CD4-positive, CD25-positive, alpha-beta regulatory T cell (primary cell): ENCODE data around the gene SRSF3. TPM values are rescaled to one million over a fixed set of nuclear protein-coding genes. Genes with fewer than 3 reads are reported as not detected.
"Not testable (repeated sequence)": the region's sequence is repeated elsewhere in the genome, so short reads cannot be mapped to it uniquely, and the experiment has no call there.

Source experiments
- ATAC-seq, 2 donors: fragments of 150-1000 bp; cut with Tn5 transposase; one replicate each; pipeline ENCODE4 v1.10.0; 2021; ENCODE audit warnings: low read depth in 2 of 2, moderate number of reproducible peaks in 2 of 2, moderate library complexity in 1 of 2
- DNase-seq, 3 donors: peaks; one replicate each; pipeline versions ENCODE4 v3.0.0 to v3.0.0-alpha.2; 2012 to 2022; ENCODE audit warnings: mixed read lengths in 1 of 3
- H3K27ac ChIP-seq: one replicate; pipeline ENCODE4 v1.7.0; 2013; ENCODE audit warnings: mild to moderate bottlenecking, low read length; ENCODE audit not compliant: insufficient read depth, poor library complexity, severe bottlenecking
- H3K27me3 ChIP-seq: one replicate; pipeline ENCODE4 v1.7.0; 2013; ENCODE audit warnings: low read length; ENCODE audit not compliant: control insufficient read depth, insufficient read depth
- H3K36me3 ChIP-seq: one replicate; pipeline ENCODE4 v1.7.0; 2013; ENCODE audit warnings: mild to moderate bottlenecking, low read length, moderate library complexity; ENCODE audit not compliant: control insufficient read depth, insufficient read depth
- H3K4me1 ChIP-seq: 2 replicates; pipeline ENCODE4 v1.7.0; 2013; ENCODE audit warnings: mild to moderate bottlenecking, low read length; ENCODE audit not compliant: insufficient read depth, control insufficient read depth, poor library complexity, severe bottlenecking
- H3K4me3 ChIP-seq: one replicate; pipeline ENCODE4 v1.7.0; 2013; ENCODE audit warnings: low read depth, mild to moderate bottlenecking, low read length, moderate library complexity
- H3K9me3 ChIP-seq, 2 experiments: 1 replicate in 1 of 2; 2 replicates in 1 of 2; pipeline ENCODE4 v1.7.0; 2013; ENCODE audit warnings: low read length in 2 of 2, mild to moderate bottlenecking in 1 of 2, moderate library complexity in 1 of 2; ENCODE audit not compliant: control insufficient read depth in 2 of 2
- H3K27ac Mint-ChIP-seq, 3 donors: one replicate each; pipeline ENCODE4 v1.8.0; 2020 to 2022; ENCODE audit warnings: mild to moderate bottlenecking in 3 of 3, mixed read lengths in 3 of 3, moderate library complexity in 2 of 3
- H3K27me3 Mint-ChIP-seq: one replicate; pipeline ENCODE4 v1.8.0; 2022; ENCODE audit warnings: mild to moderate bottlenecking, mixed read lengths
- H3K36me3 Mint-ChIP-seq: one replicate; pipeline ENCODE4 v1.8.0; 2020; ENCODE audit warnings: mixed read lengths
- H3K4me1 Mint-ChIP-seq, 4 donors: one replicate each; pipeline ENCODE4 v1.8.0; 2020 to 2022; ENCODE audit warnings: mixed read lengths in 4 of 4, mild to moderate bottlenecking in 1 of 4
- H3K4me3 Mint-ChIP-seq, 4 donors: one replicate each; pipeline ENCODE4 v1.8.0; 2020 to 2022; ENCODE audit warnings: mild to moderate bottlenecking in 4 of 4, mixed read lengths in 4 of 4, moderate library complexity in 3 of 4
- H3K9me3 Mint-ChIP-seq, 7 donors: one replicate each; pipeline ENCODE4 v1.8.0; 2020 to 2022; ENCODE audit warnings: mixed read lengths in 7 of 7, mild to moderate bottlenecking in 3 of 7, moderate library complexity in 2 of 7
- polyA plus RNA-seq, 4 donors: library from polyadenylated mRNA; unstranded; fragments of 300-500 nt; fragmentation: Illumina TruSeq; gene quantifications; one replicate each; pipeline ENCODE4 v1.2.3, GENCODE V29; 2021
- total RNA-seq: library from RNA; stranded (reverse); gene quantifications from one replicate; pipeline ENCODE4 v1.2.3, GENCODE V29; 2022

SRSF3 gene
- total and polyA plus RNA-seq, 5 donors from 2014 or later: 398 to 731 (median 413) TPM

GRCh38 chr6:36607305-36607682 is 13.1 kb downstream of the SRSF3 start:
- not testable (repeated sequence) for H3K9me3 ChIP-seq, H3K27me3 Mint-ChIP-seq, H3K27me3 ChIP-seq, H3K4me3 ChIP-seq, ATAC-seq, DNase-seq, H3K9me3 Mint-ChIP-seq
- peak overlapping the region in 3 of 4 donors; percentile 26 to 49 (median 30) for H3K4me3 Mint-ChIP-seq
- peaks cover 72% of the 10 kb centered on the region for H3K36me3 Mint-ChIP-seq
- H3K4me1 ChIP-seq: peaks cover 40% of the 10 kb centered on the region
- H3K36me3 ChIP-seq: peaks cover 93% of the 10 kb centered on the region
- H3K27ac ChIP-seq: peak overlapping the region; percentile 7
- H3K4me1 Mint-ChIP-seq: peaks cover 28 to 86% (median 60%) of the 10 kb centered on the region in 4 donors
- H3K27ac Mint-ChIP-seq: peak overlapping the region in 2 of 3 donors; percentile 68 to 85

- no peaks in the 10 kb centered on the region for H3K27me3 Mint-ChIP-seq
- Histone ChIP-seq H3K4me3 (no peak overlapping the region), H3K9me3 (no peaks in the 10 kb centered on the region), H3K27ac (peak overlapping the region; percentile 7), H3K4me1 (peaks cover 35% of the 10 kb centered on the region), H3K27me3 (no peaks in the 10 kb centered on the region), H3K36me3 (peaks cover 92% of the 10 kb centered on the region)
- peaks cover 71% of the 10 kb centered on the region for H3K36me3 Mint-ChIP-seq
- peak overlapping the region; percentile 26 to 49 (median 39) for H3K4me3 Mint-ChIP-seq
- peaks cover 26 to 81% (median 57%) of the 10 kb centered on the region in 4 donors for H3K4me1 Mint-ChIP-seq
- no peaks in the 10 kb centered on the region for H3K9me3 Mint-ChIP-seq
- DNase-seq (no peak), ATAC-seq (no peak)
- peak overlapping the region; percentile 43 to 85 (median 68) for H3K27ac Mint-ChIP-seq
Observed at GRCh38 chr6:36607683-36608386, 13.7 kb downstream of the SRSF3 start.

DNA sequence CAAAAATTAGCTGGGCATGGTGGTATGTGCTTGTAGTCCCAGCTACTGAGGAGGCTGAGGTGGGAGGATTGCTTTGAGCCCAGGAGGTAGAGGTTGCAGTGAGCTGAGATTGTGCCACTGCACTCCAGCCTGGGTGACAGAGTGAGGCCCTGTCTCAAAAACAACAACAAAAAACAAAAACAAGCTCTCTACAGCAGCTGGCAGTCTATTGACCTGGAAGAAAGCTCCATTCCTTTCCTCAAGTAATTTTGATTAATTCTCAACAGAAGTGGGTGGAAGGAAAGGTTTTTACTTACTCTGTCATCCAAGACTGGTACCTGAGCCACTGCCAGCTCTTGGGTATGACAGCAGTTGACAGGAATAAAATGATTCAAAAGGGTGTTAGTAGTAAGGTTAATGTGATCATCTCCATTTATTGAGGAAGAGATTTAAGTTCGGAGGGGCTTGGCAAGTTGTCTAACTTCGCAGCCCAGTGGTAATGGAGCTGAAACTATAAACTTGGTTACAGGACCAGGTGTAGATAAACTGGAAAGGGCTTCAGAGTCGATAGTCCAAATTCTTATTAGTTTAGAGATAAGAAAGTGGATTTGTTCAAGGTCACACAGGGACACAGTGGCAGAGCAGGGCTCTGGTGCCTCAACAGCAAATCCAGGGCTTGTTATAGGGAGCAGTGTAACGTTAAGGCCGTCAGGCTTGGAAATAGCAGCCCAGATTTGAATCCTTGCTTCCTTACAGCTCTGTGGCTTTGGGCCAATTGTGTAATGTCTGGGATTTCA is 14.8 kb downstream of the SRSF3 start:
- H3K9me3 Mint-ChIP-seq: no peaks in the 10 kb centered on the region
- peaks cover 30 to 73% (median 55%) of the 10 kb centered on the region in 4 donors for H3K4me1 Mint-ChIP-seq
- Histone ChIP-seq H3K36me3 (peaks cover 88% of the 10 kb centered on the region), H3K27me3 (no peaks in the 10 kb centered on the region), H3K27ac (no peak overlapping the region), H3K9me3 (no peaks in the 10 kb centered on the region), H3K4me3 (no peak overlapping the region), H3K4me1 (peaks cover 23% of the 10 kb centered on the region)
- H3K27me3 Mint-ChIP-seq: no peaks in the 10 kb centered on the region
- peak overlapping the region; percentile 85 to 91 (median 85) for H3K27ac Mint-ChIP-seq
- H3K36me3 Mint-ChIP-seq: peaks cover 69% of the 10 kb centered on the region
- H3K4me3 Mint-ChIP-seq: peak overlapping the region in 3 of 4 donors; percentile 1 to 52 (median 35)
- ATAC-seq (no peak), DNase-seq (no peak)

GRCh38 chr6:36609582-36609981 is 15.4 kb downstream of the SRSF3 start:
- Mint-ChIP-seq H3K27me3 (no peaks in the 10 kb centered on the region), H3K36me3 (peaks cover 63% of the 10 kb centered on the region), H3K4me1 (peaks cover 27 to 67% (median 49%) of the 10 kb centered on the region in 4 donors), H3K4me3 (peak overlapping the region in 2 of 4 donors; percentile 20 to 61), H3K27ac (peak overlapping the region in 2 of 3 donors; percentile 74 to 85), H3K9me3 (no peaks in the 10 kb centered on the region)
- no peaks in the 10 kb centered on the region for H3K27me3 ChIP-seq
- H3K36me3 ChIP-seq: peaks cover 82% of the 10 kb centered on the region
- peaks cover 17% of the 10 kb centered on the region for H3K4me1 ChIP-seq
- no peak overlapping the region for H3K4me3 ChIP-seq
- DNase-seq (no peak), ATAC-seq (no peak)
- H3K27ac ChIP-seq: peak overlapping the region; percentile 6
- H3K9me3 ChIP-seq: no peaks in the 10 kb centered on the region

GRCh38 chr6:36610041-36610955 is 16.1 kb downstream of the SRSF3 start:
- H3K36me3 ChIP-seq: peaks cover 75% of the 10 kb centered on the region
- peaks cover 24 to 63% (median 46%) of the 10 kb centered on the region in 4 donors for H3K4me1 Mint-ChIP-seq
- peak overlapping the region in 2 of 4 donors; percentile 4 to 61 for H3K4me3 Mint-ChIP-seq

DNA sequence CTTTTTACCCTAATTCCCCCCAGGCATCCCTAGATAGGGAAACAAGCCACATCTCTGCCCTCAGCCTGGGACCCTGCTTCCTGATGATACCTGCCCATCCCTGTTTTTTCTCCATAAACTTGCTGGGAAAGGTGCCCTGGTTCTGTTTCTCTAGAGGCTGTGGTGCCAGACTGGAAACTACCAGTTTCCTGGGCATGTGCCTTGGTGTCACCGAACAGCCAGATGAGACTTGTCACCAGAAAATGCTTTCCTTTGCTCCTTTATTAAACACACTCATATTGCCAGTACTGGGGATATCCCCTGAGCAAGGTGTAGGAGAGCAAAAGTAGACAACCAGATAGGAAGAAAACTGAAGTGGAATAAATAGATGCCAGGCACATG is 16.8 kb downstream of the SRSF3 start:
- Histone ChIP-seq H3K27me3 (no peaks in the 10 kb centered on the region), H3K36me3 (peaks cover 68% of the 10 kb centered on the region), H3K4me3 (no peak overlapping the region), H3K9me3 (no peaks in the 10 kb centered on the region), H3K4me1 (peaks cover 7% of the 10 kb centered on the region), H3K27ac (peak overlapping the region; percentile 49)
- ATAC-seq: no peak
- Mint-ChIP-seq H3K4me3 (peak overlapping the region in 1 of 4 donors; percentile 4), H3K9me3 (no peaks in the 10 kb centered on the region), H3K27ac (peak overlapping the region; percentile 53 to 88 (median 60)), H3K27me3 (no peaks in the 10 kb centered on the region), H3K4me1 (peaks cover 23 to 59% (median 43%) of the 10 kb centered on the region in 4 donors), H3K36me3 (peaks cover 56% of the 10 kb centered on the region)
- DNase-seq: no peak

More at GRCh38 chr6:36610041-36610955, 16.1 kb downstream of the SRSF3 start:
- ATAC-seq: no peak
- peak overlapping the region; percentile 74 to 88 (median 85) for H3K27ac Mint-ChIP-seq
- H3K27ac ChIP-seq: peak overlapping the region; percentile 49
- no peak for DNase-seq
- no peaks in the 10 kb centered on the region for H3K9me3 Mint-ChIP-seq
- peaks cover 61% of the 10 kb centered on the region for H3K36me3 Mint-ChIP-seq
- peaks cover 10% of the 10 kb centered on the region for H3K4me1 ChIP-seq
- H3K9me3 ChIP-seq: no peaks in the 10 kb centered on the region
- H3K27me3 ChIP-seq: no peaks in the 10 kb centered on the region
- H3K4me3 ChIP-seq: no peak overlapping the region
- H3K27me3 Mint-ChIP-seq: no peaks in the 10 kb centered on the region

- H3K9me3 ChIP-seq, H3K4me3 ChIP-seq, H3K4me3 Mint-ChIP-seq, DNase-seq, ATAC-seq, H3K4me1 ChIP-seq, H3K27me3 ChIP-seq, H3K9me3 Mint-ChIP-seq, H3K27me3 Mint-ChIP-seq, H3K27ac ChIP-seq: not testable (repeated sequence)
- H3K36me3 Mint-ChIP-seq: peaks cover 51% of the 10 kb centered on the region
- H3K4me1 Mint-ChIP-seq: peaks cover 23 to 53% (median 41%) of the 10 kb centered on the region in 4 donors
- H3K27ac Mint-ChIP-seq: peak overlapping the region in 2 of 3 donors; percentile 65 to 86
- peaks cover 61% of the 10 kb centered on the region for H3K36me3 ChIP-seq
Observed at GRCh38 chr6:36611679-36612078, 17.5 kb downstream of the SRSF3 start.
